ENCODE measurements around the gene MFAP1.

GRCh38 chr15:43793647-43794046, 30.8 kb downstream of the MFAP1 start:
- TF ChIP-seq CTCF (IDR thresholded peaks at IDR 0.05) (no peak), POLR2A (IDR thresholded peaks at IDR 0.05) (no peak)
